LNCAP (cell line): ENCODE results near the gene ADAM33.

ENCODE experiments used
- TF ChIP-seq, protein P1 (sequence below): fragments of 450-650 bp; IDR thresholded peaks from 2 replicates; pipeline ENCODE4 v1.5.1; 2017; ENCODE audit warnings: mild to moderate bottlenecking

The ADAM33 gene

GRCh38 chr20:3674447-3674846, 7.4 kb downstream of the ADAM33 start:
- TF ChIP-seq, protein P1, sequence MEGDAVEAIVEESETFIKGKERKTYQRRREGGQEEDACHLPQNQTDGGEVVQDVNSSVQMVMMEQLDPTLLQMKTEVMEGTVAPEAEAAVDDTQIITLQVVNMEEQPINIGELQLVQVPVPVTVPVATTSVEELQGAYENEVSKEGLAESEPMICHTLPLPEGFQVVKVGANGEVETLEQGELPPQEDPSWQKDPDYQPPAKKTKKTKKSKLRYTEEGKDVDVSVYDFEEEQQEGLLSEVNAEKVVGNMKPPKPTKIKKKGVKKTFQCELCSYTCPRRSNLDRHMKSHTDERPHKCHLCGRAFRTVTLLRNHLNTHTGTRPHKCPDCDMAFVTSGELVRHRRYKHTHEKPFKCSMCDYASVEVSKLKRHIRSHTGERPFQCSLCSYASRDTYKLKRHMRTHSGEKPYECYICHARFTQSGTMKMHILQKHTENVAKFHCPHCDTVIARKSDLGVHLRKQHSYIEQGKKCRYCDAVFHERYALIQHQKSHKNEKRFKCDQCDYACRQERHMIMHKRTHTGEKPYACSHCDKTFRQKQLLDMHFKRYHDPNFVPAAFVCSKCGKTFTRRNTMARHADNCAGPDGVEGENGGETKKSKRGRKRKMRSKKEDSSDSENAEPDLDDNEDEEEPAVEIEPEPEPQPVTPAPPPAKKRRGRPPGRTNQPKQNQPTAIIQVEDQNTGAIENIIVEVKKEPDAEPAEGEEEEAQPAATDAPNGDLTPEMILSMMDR, result no peak

DNA sequence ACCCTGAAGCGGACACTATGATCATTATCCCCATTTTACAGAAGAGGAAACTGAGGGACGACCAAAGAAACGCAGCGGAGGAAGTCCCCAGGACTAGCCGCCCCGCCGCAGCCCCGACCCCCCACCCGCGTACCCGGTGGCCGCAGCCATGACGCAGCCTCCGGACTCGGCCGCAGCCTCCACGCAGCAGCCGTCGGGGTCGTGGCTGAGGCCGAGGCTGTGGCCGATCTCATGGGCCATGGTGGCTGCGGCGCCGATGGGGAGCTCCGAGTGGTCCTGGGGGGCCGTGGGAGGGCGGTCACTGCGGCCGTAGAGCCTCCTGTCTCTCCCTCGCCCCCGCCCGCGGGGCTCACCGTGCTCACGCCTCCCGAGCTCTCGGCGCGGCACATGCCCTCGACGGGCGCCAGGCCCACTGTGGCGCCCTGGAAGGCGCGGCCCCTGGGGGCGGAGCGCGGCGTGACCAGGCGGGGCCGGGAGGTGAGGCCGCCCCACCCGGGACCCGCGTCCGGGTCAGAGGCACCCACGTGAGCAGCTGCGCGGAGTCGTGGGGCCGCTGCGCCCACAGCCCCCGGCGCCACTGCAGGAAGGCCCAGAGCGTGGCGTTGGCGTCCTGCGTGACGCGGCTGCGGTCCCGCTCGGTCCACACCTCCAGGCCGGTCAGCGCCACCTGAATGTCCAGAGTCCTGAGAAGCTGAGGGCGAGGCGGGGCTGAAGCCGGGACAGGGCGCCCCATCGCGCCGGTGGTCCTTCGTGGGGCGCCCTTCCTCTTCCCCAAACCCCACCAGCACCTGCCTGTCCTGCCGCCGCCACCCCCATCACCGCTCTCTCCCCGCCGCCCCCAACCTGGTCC, 8.4 kb downstream of the ADAM33 start:
- TF ChIP-seq, protein P1, result no peak

- TF ChIP-seq, protein P1, result no peak
Measured at GRCh38 chr20:3672547-3673171, 9.2 kb downstream of the ADAM33 start.

DNA sequence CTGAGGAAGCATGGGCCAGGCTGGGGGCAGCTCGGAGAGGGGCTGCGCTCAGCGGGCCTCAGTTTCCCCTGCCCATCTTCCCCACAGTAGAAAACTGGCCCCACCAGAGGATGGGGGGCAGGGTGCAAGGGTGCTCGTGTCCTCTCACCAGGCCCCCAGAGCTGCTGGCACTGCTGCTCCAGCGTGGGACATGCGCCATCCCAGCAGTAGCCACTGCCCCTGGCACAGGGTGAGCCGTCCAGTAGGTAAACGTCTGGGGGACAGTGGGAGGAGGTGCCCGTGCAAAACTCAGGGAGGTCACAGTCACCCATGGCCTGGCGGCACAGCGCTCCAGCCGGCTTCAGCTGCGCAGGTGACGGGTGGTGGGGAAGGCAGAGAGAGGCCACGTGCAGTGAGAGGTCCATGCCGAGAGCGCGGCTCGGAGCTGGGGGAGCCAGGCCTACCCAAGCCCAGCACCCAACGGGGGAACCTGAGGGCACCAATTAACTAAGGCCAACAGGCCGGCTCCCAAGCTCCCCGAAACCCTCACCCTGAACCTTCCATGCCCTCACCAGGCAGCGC, 9.7 kb downstream of the ADAM33 start:
- TF ChIP-seq, protein P1, result no peak

DNA sequence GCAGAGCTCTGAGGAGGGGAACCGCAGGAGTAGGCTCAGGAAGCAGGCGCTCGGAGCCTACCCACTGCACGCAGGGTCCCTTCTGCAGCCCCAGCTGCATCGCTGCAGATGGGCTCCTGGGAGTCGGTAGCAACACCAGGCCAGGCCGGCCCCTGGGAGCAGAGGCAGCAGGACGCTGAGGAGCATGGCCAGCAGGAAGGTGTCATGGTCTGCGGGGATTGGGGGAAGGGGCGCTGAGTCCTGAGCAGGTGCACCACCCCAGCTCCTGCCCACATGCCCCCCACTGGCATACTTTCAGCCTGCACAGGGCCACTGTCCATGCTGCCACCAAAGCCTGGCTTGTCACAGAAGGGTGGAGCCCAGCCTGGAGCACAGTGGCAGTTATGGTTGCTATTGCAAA, 10.9 kb downstream of the ADAM33 start:
- TF ChIP-seq, protein P1, result no peak

DNA sequence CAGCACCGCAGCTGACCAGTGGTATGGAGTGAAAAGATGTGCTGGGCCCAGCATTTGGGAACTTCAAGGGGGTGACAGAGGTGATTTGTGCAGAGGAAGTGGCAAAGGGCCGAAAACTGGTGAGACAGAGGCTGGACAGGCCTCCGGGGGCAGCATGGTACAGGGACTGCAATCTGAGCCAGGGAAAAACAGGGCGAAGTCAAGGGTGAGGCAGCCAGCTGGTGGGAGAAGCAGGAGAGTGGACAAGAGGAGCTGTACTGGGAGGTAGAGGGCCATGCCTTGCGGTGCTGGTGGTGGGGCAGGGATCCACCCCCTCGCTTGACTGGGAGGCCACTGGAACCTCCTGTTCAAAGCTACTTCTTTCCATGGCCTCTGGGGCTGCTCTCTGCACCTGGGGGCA, 11.3 kb downstream of the ADAM33 start:
- TF ChIP-seq, protein P1, result no peak

DNA sequence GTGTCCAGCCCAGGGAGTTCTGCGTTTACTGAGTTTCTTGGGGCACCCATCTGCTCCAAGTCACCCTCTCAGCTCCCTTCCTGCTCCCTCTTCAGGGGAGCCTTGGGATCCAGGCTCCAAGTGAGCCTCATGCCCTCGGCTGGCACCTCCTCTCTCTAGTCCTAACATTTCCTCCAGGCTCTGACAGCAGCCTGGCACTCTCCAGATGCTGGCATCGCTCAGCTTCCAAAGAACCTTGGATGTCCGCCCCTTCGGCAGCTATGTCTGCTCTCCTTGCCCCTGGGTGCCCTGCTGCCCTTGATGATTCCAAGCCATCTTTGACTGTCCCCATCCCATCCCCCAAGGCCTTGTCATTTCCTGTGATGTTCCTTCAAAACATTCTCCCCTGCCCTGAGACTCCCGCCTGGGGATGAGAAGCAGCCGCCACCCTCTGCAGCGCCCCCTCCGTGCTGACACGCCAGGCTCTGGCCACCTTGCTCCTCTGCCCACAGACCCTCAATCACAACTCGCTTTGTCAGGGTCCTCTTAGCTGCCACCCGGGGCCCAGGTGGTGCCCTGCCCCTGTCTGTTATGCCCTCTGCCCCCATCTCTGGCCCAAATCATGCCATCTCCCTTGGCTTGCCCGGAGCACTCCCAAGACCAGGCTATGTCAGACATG, 12.0 kb downstream of the ADAM33 start:
- TF ChIP-seq, protein P1, result no peak
